GM23338 (cell line): ENCODE results near the gene EMX1. TPM values are rescaled to one million over a fixed set of nuclear protein-coding genes. Genes with fewer than 3 reads are reported as not detected.

Source experiments
- ATAC-seq: fragments of 200-7000 bp; cut with Tn5 transposase; 3 replicates; pipeline ENCODE4 v1.9.1; 2020
- DNase-seq: peaks from one replicate; pipeline ENCODE4 v3.0.0-alpha.2; 2015; ENCODE audit warnings: low spot score
- H2AFZ ChIP-seq: fragments of 200-600 bp; sonication (generic); 2 replicates; pipeline ENCODE4 v1.8.0; 2016; ENCODE audit warnings: antibody characterized with exemption, mild to moderate bottlenecking, moderate library complexity
- H3F3A ChIP-seq: fragments of 200-600 bp; sonication (generic); replicated peaks from 2 replicates; pipeline ENCODE4 v1.8.0; 2017; ENCODE audit warnings: antibody characterized with exemption, mixed run types, low read depth
- H3K27ac ChIP-seq: fragments of 200-600 bp; sonication (generic); 2 replicates; pipeline ENCODE4 v1.6.1; 2016; ENCODE audit warnings: low read depth
- H3K27me3 ChIP-seq: fragments of 200-600 bp; sonication (generic); 2 replicates; pipeline ENCODE4 v1.8.0; 2016; ENCODE audit warnings: mild to moderate bottlenecking, mixed run types, moderate library complexity; ENCODE audit not compliant: insufficient read depth
- H3K36me3 ChIP-seq: fragments of 200-600 bp; sonication (generic); 2 replicates; pipeline ENCODE4 v1.8.0; 2016; ENCODE audit warnings: mild to moderate bottlenecking; ENCODE audit not compliant: insufficient read depth
- H3K4me1 ChIP-seq: fragments of 200-600 bp; sonication (generic); 2 replicates; pipeline ENCODE4 v1.8.0; 2016; ENCODE audit warnings: mild to moderate bottlenecking, moderate library complexity; ENCODE audit not compliant: insufficient read depth
- H3K4me2 ChIP-seq: fragments of 200-600 bp; sonication (generic); 2 replicates; pipeline ENCODE4 v1.7.1; 2017; ENCODE audit warnings: mixed run types
- H3K4me3 ChIP-seq: fragments of 200-600 bp; sonication (generic); 2 replicates; pipeline ENCODE4 v1.6.1; 2016; ENCODE audit warnings: mixed run types
- H3K79me2 ChIP-seq: fragments of 200-600 bp; sonication (generic); replicated peaks from 2 replicates; pipeline ENCODE4 v1.8.0; 2017; ENCODE audit warnings: mild to moderate bottlenecking; ENCODE audit not compliant: insufficient read depth
- H3K9me2 ChIP-seq: fragments of 200-600 bp; sonication (generic); 2 replicates; pipeline ENCODE4 v1.8.0; 2017; ENCODE audit not compliant: insufficient read depth
- H4K20me1 ChIP-seq: fragments of 200-600 bp; sonication (generic); replicated peaks from 2 replicates; pipeline ENCODE4 v1.8.0; 2017; ENCODE audit warnings: mild to moderate bottlenecking; ENCODE audit not compliant: insufficient read depth
- H3K27ac Mint-ChIP-seq: 2 replicates; pipeline ENCODE4 v1.8.0; 2020; ENCODE audit warnings: inconsistent platforms, mild to moderate bottlenecking, moderate library complexity, mixed read lengths
- H3K27me3 Mint-ChIP-seq: 3 replicates; pipeline ENCODE4 v1.8.0; 2022; ENCODE audit warnings: low read depth, mild to moderate bottlenecking, moderate library complexity, mixed read lengths, inconsistent platforms; ENCODE audit not compliant: insufficient read depth, poor library complexity
- H3K36me3 Mint-ChIP-seq: 3 replicates; pipeline ENCODE4 v1.8.0; 2021; ENCODE audit warnings: low read depth, mild to moderate bottlenecking, inconsistent platforms, moderate library complexity, mixed read lengths
- H3K4me1 Mint-ChIP-seq: 3 replicates; pipeline ENCODE4 v1.8.0; 2020; ENCODE audit warnings: mild to moderate bottlenecking, inconsistent platforms, mixed read lengths
- H3K4me3 Mint-ChIP-seq: 3 replicates; pipeline ENCODE4 v1.8.0; 2021; ENCODE audit warnings: moderate library complexity, mild to moderate bottlenecking, inconsistent platforms, mixed read lengths
- H3K9me3 Mint-ChIP-seq: 3 replicates; pipeline ENCODE4 v1.8.0; 2020; ENCODE audit warnings: moderate library complexity, mild to moderate bottlenecking, inconsistent platforms, mixed read lengths
- EZH2 ChIP-seq: fragments of 200-600 bp; sonication (generic); IDR thresholded peaks from one replicate; pipeline ENCODE4 v1.8.0; 2017; ENCODE audit warnings: antibody characterized with exemption, mild to moderate bottlenecking, low read depth; ENCODE audit not compliant: unreplicated experiment
- POLR2AphosphoS5 ChIP-seq: IDR thresholded peaks from 2 replicates; pipeline ENCODE4 v1.6.1; 2016; ENCODE audit warnings: antibody characterized with exemption, low read depth
- STAT1 ChIP-seq: IDR thresholded peaks from one replicate; pipeline ENCODE4 v1.6.1; 2016; ENCODE audit warnings: antibody characterized with exemption; ENCODE audit not compliant: unreplicated experiment
- polyA plus RNA-seq: library from polyadenylated mRNA; unstranded; fragments of >200 nt; fragmentation: Nextera tagmentation; extraction: Ambion mirVana; gene quantifications from 2 replicates; pipeline ENCODE4 v1.2.1, GENCODE V29; 2016
- total RNA-seq: library from RNA; depleted of rRNA; stranded (reverse); fragments of >200 nt; shearing (Covaris generic); gene quantifications from 2 replicates; pipeline ENCODE4 v1.2.3, GENCODE V29; 2014
- TF ChIP-seq, protein P1 (sequence below): fragments of 250-450 bp; sonication (Bioruptor Pico); IDR thresholded peaks from 2 replicates; pipeline ENCODE4 v1.5.0; 2020; ENCODE audit warnings: mild to moderate bottlenecking, moderate library complexity
- TF ChIP-seq, protein P2 (sequence below): IDR thresholded peaks from 2 replicates; pipeline ENCODE4 v1.6.1; 2016; ENCODE audit warnings: antibody characterized with exemption

EMX1 gene
- total and polyA plus RNA-seq, 2 experiments from 2014 or later: 3.9 to 7.9 TPM

GRCh38 chr2:72887740-72888437 lies 29.4 kb upstream of the EMX1 start (continued):
- TF ChIP-seq, protein P1, sequence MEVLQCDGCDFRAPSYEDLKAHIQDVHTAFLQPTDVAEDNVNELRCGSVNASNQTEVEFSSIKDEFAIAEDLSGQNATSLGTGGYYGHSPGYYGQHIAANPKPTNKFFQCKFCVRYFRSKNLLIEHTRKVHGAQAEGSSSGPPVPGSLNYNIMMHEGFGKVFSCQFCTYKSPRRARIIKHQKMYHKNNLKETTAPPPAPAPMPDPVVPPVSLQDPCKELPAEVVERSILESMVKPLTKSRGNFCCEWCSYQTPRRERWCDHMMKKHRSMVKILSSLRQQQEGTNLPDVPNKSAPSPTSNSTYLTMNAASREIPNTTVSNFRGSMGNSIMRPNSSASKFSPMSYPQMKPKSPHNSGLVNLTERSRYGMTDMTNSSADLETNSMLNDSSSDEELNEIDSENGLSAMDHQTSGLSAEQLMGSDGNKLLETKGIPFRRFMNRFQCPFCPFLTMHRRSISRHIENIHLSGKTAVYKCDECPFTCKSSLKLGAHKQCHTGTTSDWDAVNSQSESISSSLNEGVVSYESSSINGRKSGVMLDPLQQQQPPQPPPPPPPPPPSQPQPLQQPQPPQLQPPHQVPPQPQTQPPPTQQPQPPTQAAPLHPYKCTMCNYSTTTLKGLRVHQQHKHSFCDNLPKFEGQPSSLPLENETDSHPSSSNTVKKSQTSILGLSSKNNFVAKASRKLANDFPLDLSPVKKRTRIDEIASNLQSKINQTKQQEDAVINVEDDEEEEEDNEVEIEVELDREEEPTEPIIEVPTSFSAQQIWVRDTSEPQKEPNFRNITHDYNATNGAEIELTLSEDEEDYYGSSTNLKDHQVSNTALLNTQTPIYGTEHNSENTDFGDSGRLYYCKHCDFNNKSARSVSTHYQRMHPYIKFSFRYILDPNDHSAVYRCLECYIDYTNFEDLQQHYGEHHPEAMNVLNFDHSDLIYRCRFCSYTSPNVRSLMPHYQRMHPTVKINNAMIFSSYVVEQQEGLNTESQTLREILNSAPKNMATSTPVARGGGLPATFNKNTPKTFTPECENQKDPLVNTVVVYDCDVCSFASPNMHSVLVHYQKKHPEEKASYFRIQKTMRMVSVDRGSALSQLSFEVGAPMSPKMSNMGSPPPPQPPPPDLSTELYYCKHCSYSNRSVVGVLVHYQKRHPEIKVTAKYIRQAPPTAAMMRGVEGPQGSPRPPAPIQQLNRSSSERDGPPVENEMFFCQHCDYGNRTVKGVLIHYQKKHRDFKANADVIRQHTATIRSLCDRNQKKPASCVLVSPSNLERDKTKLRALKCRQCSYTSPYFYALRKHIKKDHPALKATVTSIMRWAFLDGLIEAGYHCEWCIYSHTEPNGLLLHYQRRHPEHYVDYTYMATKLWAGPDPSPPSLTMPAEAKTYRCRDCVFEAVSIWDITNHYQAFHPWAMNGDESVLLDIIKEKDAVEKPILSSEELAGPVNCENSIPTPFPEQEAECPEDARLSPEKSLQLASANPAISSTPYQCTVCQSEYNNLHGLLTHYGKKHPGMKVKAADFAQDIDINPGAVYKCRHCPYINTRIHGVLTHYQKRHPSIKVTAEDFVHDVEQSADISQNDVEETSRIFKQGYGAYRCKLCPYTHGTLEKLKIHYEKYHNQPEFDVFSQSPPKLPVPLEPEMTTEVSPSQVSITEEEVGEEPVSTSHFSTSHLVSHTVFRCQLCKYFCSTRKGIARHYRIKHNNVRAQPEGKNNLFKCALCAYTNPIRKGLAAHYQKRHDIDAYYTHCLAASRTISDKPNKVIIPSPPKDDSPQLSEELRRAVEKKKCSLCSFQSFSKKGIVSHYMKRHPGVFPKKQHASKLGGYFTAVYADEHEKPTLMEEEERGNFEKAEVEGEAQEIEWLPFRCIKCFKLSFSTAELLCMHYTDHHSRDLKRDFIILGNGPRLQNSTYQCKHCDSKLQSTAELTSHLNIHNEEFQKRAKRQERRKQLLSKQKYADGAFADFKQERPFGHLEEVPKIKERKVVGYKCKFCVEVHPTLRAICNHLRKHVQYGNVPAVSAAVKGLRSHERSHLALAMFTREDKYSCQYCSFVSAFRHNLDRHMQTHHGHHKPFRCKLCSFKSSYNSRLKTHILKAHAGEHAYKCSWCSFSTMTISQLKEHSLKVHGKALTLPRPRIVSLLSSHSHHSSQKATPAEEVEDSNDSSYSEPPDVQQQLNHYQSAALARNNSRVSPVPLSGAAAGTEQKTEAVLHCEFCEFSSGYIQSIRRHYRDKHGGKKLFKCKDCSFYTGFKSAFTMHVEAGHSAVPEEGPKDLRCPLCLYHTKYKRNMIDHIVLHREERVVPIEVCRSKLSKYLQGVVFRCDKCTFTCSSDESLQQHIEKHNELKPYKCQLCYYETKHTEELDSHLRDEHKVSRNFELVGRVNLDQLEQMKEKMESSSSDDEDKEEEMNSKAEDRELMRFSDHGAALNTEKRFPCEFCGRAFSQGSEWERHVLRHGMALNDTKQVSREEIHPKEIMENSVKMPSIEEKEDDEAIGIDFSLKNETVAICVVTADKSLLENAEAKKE: peak; percentile 81
- TF ChIP-seq, protein P2, sequence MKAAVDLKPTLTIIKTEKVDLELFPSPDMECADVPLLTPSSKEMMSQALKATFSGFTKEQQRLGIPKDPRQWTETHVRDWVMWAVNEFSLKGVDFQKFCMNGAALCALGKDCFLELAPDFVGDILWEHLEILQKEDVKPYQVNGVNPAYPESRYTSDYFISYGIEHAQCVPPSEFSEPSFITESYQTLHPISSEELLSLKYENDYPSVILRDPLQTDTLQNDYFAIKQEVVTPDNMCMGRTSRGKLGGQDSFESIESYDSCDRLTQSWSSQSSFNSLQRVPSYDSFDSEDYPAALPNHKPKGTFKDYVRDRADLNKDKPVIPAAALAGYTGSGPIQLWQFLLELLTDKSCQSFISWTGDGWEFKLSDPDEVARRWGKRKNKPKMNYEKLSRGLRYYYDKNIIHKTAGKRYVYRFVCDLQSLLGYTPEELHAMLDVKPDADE: no peak

DNA sequence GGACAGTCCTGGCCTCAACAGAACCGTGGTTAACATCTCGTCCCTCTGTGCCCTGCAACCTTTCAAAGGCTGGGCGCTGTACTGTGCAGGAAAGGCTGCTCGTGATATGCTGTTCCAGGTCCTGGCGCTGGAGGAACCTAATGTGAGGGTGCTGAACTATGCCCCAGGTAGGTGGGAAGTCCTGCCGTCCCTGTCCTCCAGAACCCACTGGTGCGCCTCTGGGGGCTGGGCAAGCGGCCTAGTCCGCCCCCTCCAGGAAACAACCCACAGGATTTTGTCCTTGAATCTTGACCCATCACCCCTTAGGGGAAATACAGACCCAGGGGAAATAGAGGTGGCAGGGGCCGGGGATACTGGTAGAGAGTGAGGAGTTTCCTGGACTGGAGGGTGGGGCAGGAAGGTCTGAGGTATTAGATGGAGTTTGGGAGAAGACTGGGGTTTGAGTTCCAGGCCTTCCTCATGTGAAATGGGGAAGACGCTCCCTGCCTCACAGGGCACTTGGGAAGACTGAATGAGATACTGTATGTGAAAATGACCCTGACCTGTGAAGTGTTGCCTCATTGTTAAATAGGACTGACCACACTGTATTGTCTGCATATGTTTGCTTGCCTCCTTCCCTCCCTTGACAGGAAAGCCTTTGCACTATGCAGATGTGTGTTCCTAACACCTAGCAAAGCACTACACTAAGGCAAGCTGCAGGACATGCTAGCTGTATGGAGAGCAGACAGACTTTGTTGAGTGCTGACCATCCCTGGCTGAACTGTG lies 28.7 kb upstream of the EMX1 start:
- H3K4me1 Mint-ChIP-seq: peaks cover 8% of the 10 kb centered on the region
- Histone ChIP-seq H3K36me3 (no peaks in the 10 kb centered on the region), H3K27me3 (peaks cover 44% of the 10 kb centered on the region), H3K79me2 (no peaks in the 10 kb centered on the region), H3K27ac (no peak overlapping the region), H2AFZ (no peak overlapping the region), H3K4me2 (peak overlapping the region; percentile 91), H3K4me3 (no peak overlapping the region; the same call in 1 of the 2 replicates), H3F3A (peaks cover 12% of the 10 kb centered on the region; the same call in 1 of the 2 replicates), H3K4me1 (peaks cover 14% of the 10 kb centered on the region; the same call in 1 of the 2 replicates), H3K9me2 (no peaks in the 10 kb centered on the region), H4K20me1 (no peaks in the 10 kb centered on the region; the same call in 1 of the 2 replicates)
- no peaks in the 10 kb centered on the region for H3K36me3 Mint-ChIP-seq
- ATAC-seq (no peak), DNase-seq (no peak)
- H3K27ac Mint-ChIP-seq: no peak overlapping the region
- peak overlapping the region; percentile 72; the same call in 1 of the 3 replicates for H3K4me3 Mint-ChIP-seq
- peaks cover 37% of the 10 kb centered on the region for H3K27me3 Mint-ChIP-seq
- H3K9me3 Mint-ChIP-seq: no peaks in the 10 kb centered on the region
- TF ChIP-seq EZH2: no peak
- TF ChIP-seq STAT1: no peak
- TF ChIP-seq, protein P1: no peak
- no peak for TF ChIP-seq POLR2AphosphoS5
